ENCODE data around the gene ORC3. TPM values are rescaled to one million over a fixed set of nuclear protein-coding genes. Genes with fewer than 3 reads are reported as not detected.
"Not testable (repeated sequence)": the region's sequence is repeated elsewhere in the genome, so short reads cannot be mapped to it uniquely, and the experiment has no call there.

ORC3 gene
- total RNA-seq, 2 experiments from 2014 or later, result 24.1 to 24.5 TPM

DNA sequence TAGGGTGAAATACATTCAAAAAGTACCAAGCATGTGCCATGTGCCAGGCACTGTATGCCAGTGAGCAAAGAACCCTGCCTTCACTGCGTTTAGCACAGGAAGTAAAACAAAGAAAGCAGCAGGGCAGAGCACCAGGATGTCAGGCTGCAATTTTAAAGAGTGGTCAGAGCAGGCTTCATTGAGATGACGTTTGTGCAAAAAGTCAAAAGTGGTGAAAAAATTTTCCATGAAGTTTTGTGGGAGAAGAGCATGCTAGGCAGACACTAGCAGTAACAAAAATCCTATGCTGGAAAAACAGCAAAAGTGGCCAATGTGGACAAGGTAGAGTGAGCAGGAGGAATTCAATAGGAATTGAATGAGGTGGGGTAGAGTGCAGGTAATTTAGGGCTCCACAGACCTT lies 80.8 kb downstream of the ORC3 start:
- Mint-ChIP-seq H3K9me3 (no peaks in the 10 kb centered on the region), H3K36me3 (ENCODE audit: low read depth) (peaks cover 65% of the 10 kb centered on the region), H3K27me3 (no peaks in the 10 kb centered on the region), H3K4me3 (no peak overlapping the region), H3K4me1 (peaks cover 17% of the 10 kb centered on the region), H3K27ac (peak overlapping the region; percentile 56)
- POLR2A ChIA-PET, result no interaction called here
- no peak for DNase-seq
- CTCF ChIA-PET, result interaction anchor here (0.6 kb wide), 1 partner anchor 604 kb away, joined by 4 read pairs; no protein-coding TSS in a partner anchor

DNA sequence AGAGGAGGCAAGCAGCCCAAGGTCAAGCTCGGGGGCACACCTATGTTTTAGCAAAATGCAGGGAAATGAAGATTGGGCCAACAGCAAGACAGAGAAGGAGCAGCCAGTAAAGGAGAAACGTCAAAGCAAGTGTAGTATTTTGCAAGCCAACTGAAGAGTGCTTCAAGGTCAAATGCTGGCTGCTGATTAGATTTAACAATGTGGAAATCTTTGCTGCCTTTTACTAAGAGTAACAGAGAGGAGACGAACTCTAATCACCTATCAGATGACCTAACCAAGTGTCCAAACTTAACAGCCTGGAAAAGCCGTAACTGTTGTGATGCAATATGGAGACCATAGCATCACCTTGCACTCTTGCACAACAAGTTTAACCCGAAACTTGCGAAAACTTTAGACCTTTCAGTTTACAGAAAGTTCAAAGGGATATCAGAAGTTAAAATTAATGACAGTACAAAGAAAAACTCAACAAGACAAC lies 81.7 kb downstream of the ORC3 start:
- POLR2A ChIA-PET, result interaction anchor here (1.0 to 1.5 kb wide), 2 partner anchors 26 to 61 kb away, joined by 3 to 4 read pairs; no protein-coding TSS in a partner anchor
- H3K27me3 Mint-ChIP-seq, result no peaks in the 10 kb centered on the region
- CTCF ChIA-PET, result no interaction called here
- H3K9me3 Mint-ChIP-seq, result no peaks in the 10 kb centered on the region
- no peak overlapping the region for H3K27ac Mint-ChIP-seq
- H3K36me3 Mint-ChIP-seq (ENCODE audit: low read depth), result peaks cover 70% of the 10 kb centered on the region
- no peak for DNase-seq
- peaks cover 17% of the 10 kb centered on the region for H3K4me1 Mint-ChIP-seq
- no peak overlapping the region for H3K4me3 Mint-ChIP-seq

DNA sequence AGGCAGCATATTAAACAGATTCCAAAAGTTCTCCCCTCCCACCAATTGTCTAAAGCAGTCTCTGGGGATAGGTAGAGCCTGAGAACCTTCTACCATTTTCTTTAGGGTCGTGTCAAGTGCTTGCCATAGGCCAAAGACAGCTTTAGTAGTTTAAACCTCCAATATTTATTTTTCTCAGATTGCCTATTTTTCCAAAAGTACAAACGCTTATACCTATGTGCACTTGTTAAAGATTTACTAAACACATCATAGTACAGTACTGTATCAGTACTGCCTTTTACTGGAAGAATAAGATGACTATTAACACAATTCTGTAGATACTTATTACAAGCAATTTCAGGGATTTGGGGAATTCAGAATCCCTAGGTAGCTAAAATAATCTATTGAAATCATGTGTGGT lies 82.7 kb downstream of the ORC3 start:
- Mint-ChIP-seq H3K27me3 (no peaks in the 10 kb centered on the region), H3K27ac (no peak overlapping the region), H3K4me3 (no peak overlapping the region), H3K36me3 (ENCODE audit: low read depth) (peaks cover 67% of the 10 kb centered on the region), H3K4me1 (peaks cover 21% of the 10 kb centered on the region), H3K9me3 (no peaks in the 10 kb centered on the region)
- CTCF ChIA-PET, result interaction anchor here (0.6 kb wide), 1 partner anchor 42 kb away, joined by 5 read pairs; no protein-coding TSS in a partner anchor
- DNase-seq, result no peak
- POLR2A ChIA-PET, result interaction anchor here (0.6 to 1.5 kb wide), 2 partner anchors 20 to 25 kb away, joined by 3 to 4 read pairs; no protein-coding TSS in a partner anchor

DNA sequence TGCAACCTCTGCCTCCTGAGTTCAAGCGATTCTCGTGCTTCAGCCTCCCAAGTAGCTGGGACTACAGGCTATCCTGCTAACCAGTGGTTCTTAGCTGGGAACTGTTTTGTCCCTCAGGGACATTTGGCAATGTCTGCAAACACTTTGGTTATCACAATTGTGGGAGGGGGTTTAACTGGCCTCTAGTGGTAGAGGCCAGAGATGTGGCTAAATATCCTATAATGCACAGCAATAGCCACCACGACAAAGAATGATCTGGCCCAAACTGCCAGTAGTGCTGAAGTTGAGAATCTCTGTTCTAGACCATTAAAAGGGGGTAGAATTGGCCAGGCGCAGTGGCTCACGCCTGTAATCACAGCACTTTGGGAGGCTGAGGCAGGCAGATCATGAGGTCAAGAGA lies 83.3 kb downstream of the ORC3 start:
- ChIA-PET POLR2A (interaction anchor here (1.5 kb wide), 1 partner anchor 25 kb away, joined by 4 read pairs; no protein-coding TSS in a partner anchor), CTCF (no interaction called here)
- Mint-ChIP-seq H3K27me3 (no peaks in the 10 kb centered on the region), H3K9me3 (no peaks in the 10 kb centered on the region), H3K4me3 (no peak overlapping the region), H3K4me1 (peaks cover 26% of the 10 kb centered on the region), H3K27ac (no peak overlapping the region), H3K36me3 (ENCODE audit: low read depth) (peaks cover 67% of the 10 kb centered on the region)
- no peak for DNase-seq

DNA sequence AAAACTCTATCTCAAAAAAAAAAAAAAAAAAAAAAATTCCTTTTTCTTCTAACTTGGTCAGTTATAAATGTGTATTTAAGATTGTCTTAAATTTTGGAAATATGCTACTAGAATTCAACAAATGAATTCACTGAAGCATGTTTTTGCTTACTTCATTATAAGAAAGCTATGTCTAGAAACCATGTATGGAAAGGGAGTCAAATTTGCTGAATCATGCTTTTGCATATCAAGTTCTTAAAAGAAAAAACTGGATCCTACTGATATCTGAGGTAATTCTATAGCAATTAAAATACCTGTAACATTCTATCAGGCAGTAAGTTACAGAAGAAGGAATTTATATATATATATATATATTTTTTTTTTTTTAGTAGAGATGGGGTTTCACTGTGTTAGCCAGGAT lies 84.4 kb downstream of the ORC3 start:
- no peak overlapping the region for H3K27ac Mint-ChIP-seq
- ChIA-PET CTCF (interaction anchor here (0.7 kb wide), 1 partner anchor 78 kb away, joined by 3 read pairs; no protein-coding TSS in a partner anchor), POLR2A (no interaction called here)
- H3K27me3 Mint-ChIP-seq, result no peaks in the 10 kb centered on the region
- H3K36me3 Mint-ChIP-seq (ENCODE audit: low read depth), result peaks cover 71% of the 10 kb centered on the region
- H3K4me3 Mint-ChIP-seq, result no peak overlapping the region
- no peaks in the 10 kb centered on the region for H3K9me3 Mint-ChIP-seq
- DNase-seq, result no peak
- peaks cover 32% of the 10 kb centered on the region for H3K4me1 Mint-ChIP-seq

DNA sequence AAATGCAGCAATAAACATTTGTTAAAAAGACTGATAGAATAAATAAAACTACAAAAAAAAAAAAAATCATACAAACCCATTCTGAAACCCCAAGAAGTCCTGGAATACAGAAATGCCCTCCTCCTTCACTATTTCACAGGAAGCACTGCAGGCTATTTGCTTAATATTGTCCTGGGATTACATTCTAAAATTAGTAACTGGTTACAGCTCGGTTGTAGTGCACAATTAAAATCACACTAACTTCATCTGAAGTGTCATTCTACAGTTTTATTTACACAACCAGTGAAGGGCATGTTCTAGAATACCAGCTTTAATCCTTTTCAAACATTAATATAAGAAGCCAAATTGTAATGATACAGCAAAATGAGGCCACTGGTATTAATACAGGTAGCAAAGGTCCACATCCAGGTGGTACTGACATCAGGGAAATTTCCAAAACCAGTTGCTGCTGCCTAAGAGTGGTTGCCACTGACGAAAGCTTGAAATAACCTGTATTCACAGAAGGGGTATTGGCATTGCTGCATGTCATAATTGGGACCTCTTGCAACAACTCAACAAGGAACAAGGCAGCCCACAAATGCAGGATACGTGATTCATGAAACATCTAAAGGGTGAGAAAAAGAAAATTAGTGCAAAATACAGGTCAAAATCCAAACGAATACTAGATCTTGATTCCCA lies 85.2 kb downstream of the ORC3 start:
- peaks cover 36% of the 10 kb centered on the region for H3K4me1 Mint-ChIP-seq
- peaks cover 72% of the 10 kb centered on the region for H3K36me3 Mint-ChIP-seq (ENCODE audit: low read depth)
- POLR2A ChIA-PET, result no interaction called here
- CTCF ChIA-PET, result interaction anchor here (0.8 kb wide), 1 partner anchor 42 kb away, joined by 4 read pairs; no protein-coding TSS in a partner anchor
- H3K27me3 Mint-ChIP-seq, result no peaks in the 10 kb centered on the region
- H3K27ac Mint-ChIP-seq, result no peak overlapping the region
- no peaks in the 10 kb centered on the region for H3K9me3 Mint-ChIP-seq
- DNase-seq, result no peak
- no peak overlapping the region for H3K4me3 Mint-ChIP-seq

DNA sequence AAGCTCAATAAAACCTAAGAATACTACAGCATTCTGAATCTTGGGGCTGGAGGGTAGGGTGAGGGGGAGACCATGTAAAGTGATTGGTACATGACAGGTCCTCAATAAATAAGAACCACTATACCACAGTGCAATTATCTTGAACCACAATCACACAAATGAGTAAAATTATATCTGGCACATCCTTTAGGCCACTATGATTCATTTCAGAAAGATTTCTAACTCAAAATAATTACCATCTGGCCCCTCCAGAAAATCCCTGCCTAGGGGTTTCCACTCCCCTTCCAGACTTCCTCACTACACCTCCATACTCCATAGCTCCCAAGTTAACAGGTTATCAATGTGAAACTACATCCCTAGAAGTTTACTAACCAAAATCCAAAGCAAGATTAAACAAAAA lies 92.4 kb downstream of the ORC3 start:
- DNase-seq, result no peak
- CTCF ChIA-PET, result interaction anchor here (1.4 kb wide), 1 partner anchor 20 kb away, joined by 4 read pairs; the partner anchor contains the start of gene AKIRIN2
- H3K27ac Mint-ChIP-seq, result no peak overlapping the region
- H3K4me1 Mint-ChIP-seq, result peaks cover 75% of the 10 kb centered on the region
- POLR2A ChIA-PET, result interaction anchor here (0.8 to 5.9 kb wide), 3 partner anchors 15 to 20 kb away, joined by 3 to 21 read pairs (median 11); partner anchors contain the start of gene AKIRIN2
- H3K9me3 Mint-ChIP-seq, result no peaks in the 10 kb centered on the region
- peaks cover 62% of the 10 kb centered on the region for H3K36me3 Mint-ChIP-seq (ENCODE audit: low read depth)
- no peaks in the 10 kb centered on the region for H3K27me3 Mint-ChIP-seq
- H3K4me3 Mint-ChIP-seq, result no peak overlapping the region

DNA sequence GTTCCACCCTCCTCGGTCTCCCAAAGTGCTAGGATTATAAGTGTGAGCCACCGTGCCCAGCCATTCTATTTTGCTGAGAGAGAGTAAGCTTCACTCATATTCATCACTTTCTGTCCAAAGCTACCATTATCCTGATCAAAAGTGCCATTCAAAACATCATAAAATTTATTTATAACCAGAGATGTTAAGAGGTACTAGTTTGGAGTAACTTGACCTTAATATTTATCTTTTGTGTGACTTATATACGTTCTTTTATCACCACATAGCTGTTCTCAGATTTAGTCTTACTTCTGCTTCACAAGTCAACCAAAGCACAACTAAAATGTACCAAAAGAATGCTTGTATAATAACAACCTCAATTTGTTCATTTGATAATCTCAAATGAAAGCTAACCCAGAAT lies 94.0 kb downstream of the ORC3 start:
- ChIA-PET POLR2A (interaction anchor here (1.9 kb wide), 1 partner anchor 18 kb away, joined by 8 read pairs; the partner anchor contains the start of gene AKIRIN2), CTCF (no interaction called here)
- Mint-ChIP-seq H3K27me3 (no peaks in the 10 kb centered on the region), H3K36me3 (ENCODE audit: low read depth) (peaks cover 55% of the 10 kb centered on the region), H3K4me1 (peaks cover 63% of the 10 kb centered on the region), H3K4me3 (no peak overlapping the region), H3K9me3 (no peaks in the 10 kb centered on the region), H3K27ac (no peak overlapping the region)
- DNase-seq, result no peak

DNA sequence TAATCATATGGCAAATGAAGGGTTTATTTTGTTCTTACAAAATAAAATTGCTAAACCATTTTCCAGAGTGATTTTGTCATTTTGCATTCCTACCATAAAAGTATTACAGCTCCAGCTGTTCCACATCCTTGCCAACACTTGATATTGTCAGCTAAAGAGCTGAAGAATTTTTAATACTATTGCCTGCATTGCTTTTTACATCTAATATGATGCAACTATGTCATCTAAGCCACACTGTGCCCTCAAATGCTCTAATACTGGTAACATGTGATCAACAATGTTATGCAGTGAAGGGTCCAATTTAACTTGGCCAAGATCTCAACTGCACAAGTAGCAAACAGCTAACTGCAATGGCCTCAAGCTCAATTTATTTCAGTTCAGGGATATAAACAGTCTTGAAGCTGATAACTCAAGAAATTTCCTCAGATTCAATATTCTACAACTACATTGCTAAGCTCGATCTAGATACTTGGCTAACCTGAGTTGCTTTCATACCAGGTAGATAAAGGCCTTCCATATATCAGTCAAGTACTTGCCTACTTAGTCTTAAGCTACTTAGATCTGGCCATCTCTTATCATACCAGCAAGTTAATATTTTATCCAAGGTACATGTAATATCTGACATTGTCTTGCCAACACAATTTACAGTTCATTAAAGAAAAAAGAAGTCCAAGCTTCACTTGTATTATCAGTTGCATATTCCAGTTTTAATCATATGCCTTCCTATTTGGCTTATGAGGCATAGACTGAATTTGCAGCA lies 95.1 kb downstream of the ORC3 start:
- ChIA-PET POLR2A (interaction anchor here (1.3 to 2.0 kb wide), 3 partner anchors 9 to 16 kb away, joined by 3 to 12 read pairs (median 8); partner anchors contain the start of gene AKIRIN2), CTCF (interaction anchor here (0.6 to 1.3 kb wide), 2 partner anchors 12 to 363 kb away, joined by 3 read pairs; no protein-coding TSS in a partner anchor)
- no peak overlapping the region for H3K27ac Mint-ChIP-seq

DNA sequence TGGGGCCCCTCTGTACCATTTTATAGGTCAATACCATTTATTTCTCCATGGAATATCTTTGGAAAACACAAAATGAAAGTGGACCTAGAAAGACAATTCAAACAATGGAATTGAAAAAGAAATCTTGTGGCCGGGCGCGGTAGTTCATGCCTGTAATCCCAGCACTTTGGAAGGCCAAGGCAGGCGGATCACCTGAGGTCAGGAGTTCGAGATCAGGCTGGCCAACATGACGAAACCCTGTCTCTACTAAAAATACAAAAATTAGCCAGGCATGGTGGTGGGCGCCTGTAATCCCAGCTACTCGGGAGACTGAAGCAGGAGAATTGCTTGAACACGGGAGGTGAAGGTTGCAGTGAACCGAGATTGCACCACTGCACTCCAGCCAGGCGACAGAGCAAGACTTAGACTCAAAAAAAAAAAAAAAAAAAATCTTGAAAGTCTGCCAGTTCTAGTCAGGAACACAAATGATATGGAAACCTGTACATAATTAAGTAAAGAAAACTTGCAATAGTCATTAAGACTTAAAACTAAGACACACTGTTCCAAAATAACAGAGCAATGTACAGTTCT lies 96.8 kb downstream of the ORC3 start:
- Mint-ChIP-seq H3K36me3 (ENCODE audit: low read depth) (peaks cover 45% of the 10 kb centered on the region), H3K4me1 (peaks cover 60% of the 10 kb centered on the region)
- DNase-seq, H3K4me3 Mint-ChIP-seq, H3K9me3 Mint-ChIP-seq, H3K27me3 Mint-ChIP-seq, H3K27ac Mint-ChIP-seq, POLR2A ChIA-PET: not testable (repeated sequence)
- CTCF ChIA-PET, result interaction anchor here (0.6 kb wide), 1 partner anchor 620 kb away, joined by 5 read pairs; no protein-coding TSS in a partner anchor

More for the DNA sequence above, 95.1 kb downstream of the ORC3 start:
- no peak for DNase-seq
- Mint-ChIP-seq H3K36me3 (ENCODE audit: low read depth) (peaks cover 53% of the 10 kb centered on the region), H3K4me3 (no peak overlapping the region), H3K4me1 (peaks cover 59% of the 10 kb centered on the region), H3K9me3 (no peaks in the 10 kb centered on the region), H3K27me3 (no peaks in the 10 kb centered on the region)

DNA sequence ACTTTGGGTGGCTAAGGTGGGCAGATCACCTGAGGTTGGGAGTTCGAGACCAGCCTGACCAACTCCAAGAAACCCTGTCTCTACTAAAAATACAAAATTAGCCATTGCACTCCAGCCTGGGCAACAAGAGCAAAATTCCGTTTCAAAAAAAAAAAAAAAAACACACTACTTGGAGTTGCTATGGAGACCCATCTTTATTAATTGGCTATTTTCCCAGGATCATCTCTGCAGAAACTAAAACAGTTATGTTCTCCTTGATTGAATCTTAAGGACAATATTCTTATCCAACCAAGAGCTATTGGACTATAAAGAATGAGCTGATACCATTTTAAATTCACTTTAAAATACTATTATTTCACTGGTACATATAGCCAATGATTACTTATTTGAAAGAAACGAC lies 97.4 kb downstream of the ORC3 start:
- Mint-ChIP-seq H3K4me1 (peaks cover 61% of the 10 kb centered on the region), H3K4me3 (no peak overlapping the region), H3K9me3 (no peaks in the 10 kb centered on the region), H3K27me3 (no peaks in the 10 kb centered on the region), H3K36me3 (ENCODE audit: low read depth) (peaks cover 44% of the 10 kb centered on the region), H3K27ac (no peak overlapping the region)
- ChIA-PET CTCF (no interaction called here), POLR2A (interaction anchor here (0.8 to 1.1 kb wide), 2 partner anchors 11 to 98 kb away, joined by 3 to 4 read pairs; no protein-coding TSS in a partner anchor)
- DNase-seq, result no peak

DNA sequence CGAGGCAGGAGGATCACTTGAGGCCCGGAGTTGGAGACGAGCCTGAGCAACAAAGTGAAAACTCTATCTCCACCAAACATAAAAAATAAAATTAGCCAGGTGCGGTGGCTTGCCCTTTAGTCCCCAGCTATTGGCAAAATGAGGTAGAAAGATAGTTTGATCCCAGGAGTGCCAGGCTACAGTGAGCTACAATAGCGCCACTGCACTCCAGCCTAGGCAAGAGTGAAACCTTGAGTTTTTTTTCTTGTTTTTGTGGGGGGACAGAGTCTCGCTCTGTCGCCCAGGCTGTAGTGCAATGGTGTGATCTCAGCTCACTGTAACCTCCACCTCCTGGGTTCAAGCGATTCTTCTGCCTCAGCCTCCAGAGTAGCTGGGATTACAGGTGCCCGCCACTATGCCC lies 98.0 kb downstream of the ORC3 start:
- H3K9me3 Mint-ChIP-seq, H3K27ac Mint-ChIP-seq, H3K27me3 Mint-ChIP-seq, DNase-seq, CTCF ChIA-PET, H3K4me3 Mint-ChIP-seq: not testable (repeated sequence)
- POLR2A ChIA-PET, result interaction anchor here (0.8 to 1.1 kb wide), 2 partner anchors 11 to 99 kb away, joined by 3 to 4 read pairs; no protein-coding TSS in a partner anchor
- peaks cover 40% of the 10 kb centered on the region for H3K36me3 Mint-ChIP-seq (ENCODE audit: low read depth)
- H3K4me1 Mint-ChIP-seq, result peaks cover 60% of the 10 kb centered on the region
